CD14-positive monocyte (primary cell): Measurements from ENCODE around the gene SNAP25. TPM values are rescaled to one million over a fixed set of nuclear protein-coding genes. Genes with fewer than 3 reads are reported as not detected.

ENCODE experiments used
- DNase-seq, 3 donors: peaks; one replicate each; pipeline ENCODE4 v3.0.0-alpha.2; 2011 to 2022
- H2AFZ ChIP-seq: 2 replicates; pipeline ENCODE4 v1.6.0; 2012; ENCODE audit warnings: mild to moderate bottlenecking, low read depth, low read length, inconsistent platforms; ENCODE audit not compliant: insufficient read depth, poor library complexity, severe bottlenecking
- H3K27ac ChIP-seq, 2 donors: 1 replicate in 1 of 2; 2 replicates in 1 of 2; pipeline ENCODE4 v1.5.1; 2012 to 2013; ENCODE audit warnings: low read length in 2 of 2, control low read depth in 1 of 2, inconsistent platforms in 1 of 2, low read depth in 1 of 2, mild to moderate bottlenecking in 1 of 2
- H3K27me3 ChIP-seq, 2 donors: one replicate each; pipeline versions ENCODE4 v1.6.0 to v1.6.1; 2011 to 2013; ENCODE audit warnings: low read length in 2 of 2; ENCODE audit not compliant: control insufficient read depth in 2 of 2, insufficient read depth in 2 of 2
- H3K36me3 ChIP-seq, 2 donors: replicated peaks in 1 of 2; 1 replicate in 1 of 2; 2 replicates in 1 of 2; pipeline versions ENCODE4 v1.5.1 to v1.6.1; 2012 to 2013; ENCODE audit warnings: low read length in 2 of 2, control low read depth in 1 of 2, inconsistent platforms in 1 of 2, mild to moderate bottlenecking in 1 of 2; ENCODE audit not compliant: insufficient read depth in 2 of 2, control insufficient read depth in 1 of 2
- H3K4me1 ChIP-seq, 2 donors: 1 replicate in 1 of 2; 2 replicates in 1 of 2; pipeline versions ENCODE4 v1.5.1 to v1.6.1; 2012 to 2013; ENCODE audit warnings: low read length in 2 of 2, control low read depth in 1 of 2, inconsistent platforms in 1 of 2, mild to moderate bottlenecking in 1 of 2, moderate library complexity in 1 of 2; ENCODE audit not compliant: insufficient read depth in 2 of 2, control insufficient read depth in 1 of 2
- H3K4me2 ChIP-seq: replicated peaks from 2 replicates; pipeline ENCODE3; 2012; ENCODE audit warnings: low read length, moderate library complexity, mild to moderate bottlenecking; ENCODE audit not compliant: poor library complexity, severe bottlenecking; ENCODE audit errors: extremely low read depth
- H3K4me3 ChIP-seq, 3 experiments: fragments of 200-600 bp in 1 of 3; sonication (generic) in 1 of 3; replicated peaks in 1 of 3; 1 replicate in 2 of 3; 2 replicates in 1 of 3; pipeline ENCODE4 v1.5.1; 2011 to 2013; ENCODE audit warnings: low read length in 3 of 3, mild to moderate bottlenecking in 3 of 3, control low read depth in 2 of 3, low read depth in 2 of 3, inconsistent platforms in 1 of 3, moderate library complexity in 1 of 3
- H3K79me2 ChIP-seq: 2 replicates; pipeline ENCODE4 v1.6.0; 2012; ENCODE audit warnings: mild to moderate bottlenecking, control low read depth, inconsistent platforms, low read length, moderate library complexity; ENCODE audit not compliant: insufficient read depth
- H3K9ac ChIP-seq: 2 replicates; pipeline ENCODE4 v1.6.0; 2017; ENCODE audit warnings: low read length, mild to moderate bottlenecking; ENCODE audit not compliant: insufficient read depth, poor library complexity, severe bottlenecking
- H3K9me3 ChIP-seq, 2 donors: replicated peaks in 1 of 2; 1 replicate in 1 of 2; 2 replicates in 1 of 2; pipeline versions ENCODE4 v1.5.1 to v1.6.1; 2012 to 2013; ENCODE audit warnings: low read length in 2 of 2, control low read depth in 1 of 2; ENCODE audit not compliant: control insufficient read depth in 1 of 2, insufficient read depth in 1 of 2
- H4K20me1 ChIP-seq: 2 replicates; pipeline ENCODE4 v1.6.0; 2012; ENCODE audit warnings: mild to moderate bottlenecking, low read length, control low read depth, moderate library complexity; ENCODE audit not compliant: insufficient read depth
- H3K27ac Mint-ChIP-seq, 7 donors: one replicate each; pipeline ENCODE4 v1.8.0; 2020; ENCODE audit warnings: mild to moderate bottlenecking in 7 of 7, mixed read lengths in 7 of 7, moderate library complexity in 6 of 7, inconsistent platforms in 2 of 7
- H3K27me3 Mint-ChIP-seq, 3 donors: one replicate each; pipeline ENCODE4 v1.8.0; 2021 to 2022; ENCODE audit warnings: low read depth in 3 of 3, mild to moderate bottlenecking in 3 of 3, mixed read lengths in 3 of 3, moderate library complexity in 3 of 3, inconsistent platforms in 1 of 3
- H3K36me3 Mint-ChIP-seq, 2 donors: one replicate each; pipeline ENCODE4 v1.8.0; 2020; ENCODE audit warnings: mixed read lengths in 2 of 2, inconsistent platforms in 1 of 2, mild to moderate bottlenecking in 1 of 2
- H3K4me1 Mint-ChIP-seq: one replicate; pipeline ENCODE4 v1.8.0; 2020; ENCODE audit warnings: mild to moderate bottlenecking, mixed read lengths
- H3K4me3 Mint-ChIP-seq, 2 donors: one replicate each; pipeline ENCODE4 v1.8.0; 2020; ENCODE audit warnings: mild to moderate bottlenecking in 2 of 2, mixed read lengths in 2 of 2, moderate library complexity in 1 of 2
- H3K9me3 Mint-ChIP-seq, 7 donors: one replicate each; pipeline ENCODE4 v1.8.0; 2020 to 2022; ENCODE audit warnings: mixed read lengths in 7 of 7, mild to moderate bottlenecking in 6 of 7, moderate library complexity in 6 of 7, inconsistent platforms in 2 of 7
- CTCF ChIP-seq: fragments of 200-600 bp; IDR thresholded peaks from one replicate; pipeline ENCODE4 v1.8.0; 2022; ENCODE audit warnings: antibody characterized with exemption, mild to moderate bottlenecking
- WGBS: methylation state at CpG from one replicate; pipeline ENCODE4 v1.1.5; 2013; ENCODE audit warnings: missing lambda C conversion rate; ENCODE audit not compliant: insufficient coverage; 5-methylcytosine and 5-hydroxymethylcytosine counted together
- intact Hi-C, 2 donors: fragments of 100-400 bp; cut with micrococcal nuclease; formaldehyde crosslinking; loops; one replicate each; pipeline versions ENCODE4 v1.15.0 to v1.15.1; 2023
- polyA plus RNA-seq, 3 donors: library from polyadenylated mRNA; depleted of rRNA in 1 of 3; unstranded in 2 of 3; stranded (reverse) in 1 of 3; fragments of 300-500 nt in 2 of 3; fragments of >200 nt in 1 of 3; fragmentation: Illumina TruSeq in 2 of 3; gene quantifications; 1 replicate in 2 of 3; 2 replicates in 1 of 3; pipeline ENCODE4 v1.2.3, GENCODE V29; 2012 to 2021

Gene SNAP25
- polyA plus RNA-seq, 3 donors: not detected

- Histone ChIP-seq H3K27ac (no peak overlapping the region), H3K36me3 (no peaks in the 10 kb centered on the region), H3K4me1 (peaks cover 0 to 2% of the 10 kb centered on the region in 2 donors), H4K20me1 (no peaks in the 10 kb centered on the region), H3K27me3 (no peaks in the 10 kb centered on the region), H3K4me3 (no peak overlapping the region), H3K4me2 (no peak overlapping the region), H3K9me3 (peaks cover 4 to 17% of the 10 kb centered on the region in 2 donors), H3K9ac (no peak overlapping the region), H3K79me2 (no peaks in the 10 kb centered on the region), H2AFZ (no peak overlapping the region)
- Mint-ChIP-seq H3K27ac (no peak overlapping the region), H3K27me3 (peaks cover 0 to 2% (median 2%) of the 10 kb centered on the region in 3 donors), H3K9me3 (peaks cover 5 to 17% (median 7%) of the 10 kb centered on the region in 7 donors), H3K36me3 (no peaks in the 10 kb centered on the region), H3K4me1 (peaks cover 8% of the 10 kb centered on the region), H3K4me3 (no peak overlapping the region)
- no peak for DNase-seq
- TF ChIP-seq CTCF: no peak
- WGBS: 83% methylated on average over 1 of the region's 1 CpG
- intact Hi-C loops: no loop called here
These were observed 123.5 kb downstream of the SNAP25 start for GRCh38 chr20:10342152-10342551.

GRCh38 chr20:10344953-10345352 lies 126.3 kb downstream of the SNAP25 start:
- Mint-ChIP-seq H3K4me1 (no peaks in the 10 kb centered on the region), H3K27me3 (peaks cover 0 to 2% (median under 1%) of the 10 kb centered on the region in 3 donors)
- intact Hi-C loops: no loop called here

More at GRCh38 chr20:10344953-10345352, 126.3 kb downstream of the SNAP25 start:
- no peak overlapping the region for H3K4me2 ChIP-seq
- no peak overlapping the region for H2AFZ ChIP-seq
- no peak overlapping the region for H3K4me3 Mint-ChIP-seq
- no peaks in the 10 kb centered on the region for H3K4me1 ChIP-seq
- H3K36me3 Mint-ChIP-seq: no peaks in the 10 kb centered on the region
- peaks cover 5 to 16% (median 7%) of the 10 kb centered on the region in 7 donors for H3K9me3 Mint-ChIP-seq
- no peak for DNase-seq
- H3K36me3 ChIP-seq: no peaks in the 10 kb centered on the region
- no peaks in the 10 kb centered on the region for H3K79me2 ChIP-seq
- H3K9me3 ChIP-seq: peaks cover 4 to 17% of the 10 kb centered on the region in 2 donors
- no peak overlapping the region for H3K27ac Mint-ChIP-seq
- no peak for TF ChIP-seq CTCF
- no peaks in the 10 kb centered on the region for H4K20me1 ChIP-seq
- no peak overlapping the region for H3K4me3 ChIP-seq
- no peak overlapping the region for H3K27ac ChIP-seq
- no peak overlapping the region for H3K9ac ChIP-seq
- WGBS: no CpG with 5 or more reads among the region's 6 CpGs
- H3K27me3 ChIP-seq: no peaks in the 10 kb centered on the region
